ENCODE data around the gene RPTOR.

The RPTOR gene

GRCh38 chr17:80891397-80892018 is 346.9 kb downstream of the RPTOR start:
- DNase-seq (ENCODE audit: low spot score): peak; percentile 78
- in situ Hi-C loops (cut with MboI; ENCODE audit: low sequenced_read_pairs, unreplicated experiment): no loop called here
- TF ChIP-seq CTCF (IDR thresholded peaks at IDR 0.05; ENCODE audit: borderline replicate concordance, control extremely low read depth, extremely low read depth, insufficient read depth, missing control alignments): no peak

GRCh38 chr17:80892019-80892855 is 347.6 kb downstream of the RPTOR start:
- peak; percentile 93 for DNase-seq (ENCODE audit: low spot score)

GRCh38 chr17:80892900-80893603 is 348.4 kb downstream of the RPTOR start:
- TF ChIP-seq CTCF (IDR thresholded peaks at IDR 0.05; ENCODE audit: borderline replicate concordance, control extremely low read depth, extremely low read depth, insufficient read depth, missing control alignments): no peak
- in situ Hi-C loops (cut with MboI; ENCODE audit: low sequenced_read_pairs, unreplicated experiment): no loop called here
- DNase-seq (ENCODE audit: low spot score): no peak

More at GRCh38 chr17:80892019-80892855, 347.6 kb downstream of the RPTOR start:
- no peak for TF ChIP-seq CTCF (IDR thresholded peaks at IDR 0.05; ENCODE audit: borderline replicate concordance, control extremely low read depth, extremely low read depth, insufficient read depth, missing control alignments)
- in situ Hi-C loops (cut with MboI; ENCODE audit: low sequenced_read_pairs, unreplicated experiment): no loop called here

GRCh38 chr17:80893604-80894438 is 349.2 kb downstream of the RPTOR start:
- DNase-seq (ENCODE audit: low spot score): no peak
- in situ Hi-C loops (cut with MboI; ENCODE audit: low sequenced_read_pairs, unreplicated experiment): no loop called here
- TF ChIP-seq CTCF (IDR thresholded peaks at IDR 0.05; ENCODE audit: borderline replicate concordance, control extremely low read depth, extremely low read depth, insufficient read depth, missing control alignments): no peak

- in situ Hi-C loops (cut with MboI; ENCODE audit: low sequenced_read_pairs, unreplicated experiment): no loop called here
- no peak for TF ChIP-seq CTCF (IDR thresholded peaks at IDR 0.05; ENCODE audit: borderline replicate concordance, control extremely low read depth, extremely low read depth, insufficient read depth, missing control alignments)
- no peak for DNase-seq (ENCODE audit: low spot score)
These were observed 349.7 kb downstream of the RPTOR start for GRCh38 chr17:80894439-80894721.

GRCh38 chr17:80894726-80895125 is 350.1 kb downstream of the RPTOR start:
- no peak for TF ChIP-seq CTCF (IDR thresholded peaks at IDR 0.05; ENCODE audit: borderline replicate concordance, control extremely low read depth, extremely low read depth, insufficient read depth, missing control alignments)
- no peak for DNase-seq (ENCODE audit: low spot score)
- in situ Hi-C loops (cut with MboI; ENCODE audit: low sequenced_read_pairs, unreplicated experiment): no loop called here

Measured in GM13976 (cell line).